Loucy (cell line): Measurements from ENCODE around the gene RTN4RL2.

Source experiments
- CTCF ChIP-seq: fragments of 200-600 bp; sonication (generic); conservative IDR thresholded peaks from 2 replicates; pipeline ENCODE4 v1.5.1; 2014; ENCODE audit warnings: mild to moderate bottlenecking, antibody characterized with exemption, low read length
- EZH2phosphoT487 ChIP-seq: fragments of 200-600 bp; IDR thresholded peaks from 2 replicates; pipeline ENCODE4 v1.6.1; 2018; ENCODE audit warnings: antibody characterized with exemption, mild to moderate bottlenecking, moderate library complexity, borderline replicate concordance

- peak; percentile 97 for TF ChIP-seq CTCF
- no peak for TF ChIP-seq EZH2phosphoT487
Measured at GRCh38 chr11:57458410-57459163, 1.7 kb upstream of the RTN4RL2 start.
